Measurements from ENCODE around the gene SYNE1.
A peak's percentile ranks its signal among the peaks of the same experiment; 100 is the strongest.

SYNE1 gene

DNA sequence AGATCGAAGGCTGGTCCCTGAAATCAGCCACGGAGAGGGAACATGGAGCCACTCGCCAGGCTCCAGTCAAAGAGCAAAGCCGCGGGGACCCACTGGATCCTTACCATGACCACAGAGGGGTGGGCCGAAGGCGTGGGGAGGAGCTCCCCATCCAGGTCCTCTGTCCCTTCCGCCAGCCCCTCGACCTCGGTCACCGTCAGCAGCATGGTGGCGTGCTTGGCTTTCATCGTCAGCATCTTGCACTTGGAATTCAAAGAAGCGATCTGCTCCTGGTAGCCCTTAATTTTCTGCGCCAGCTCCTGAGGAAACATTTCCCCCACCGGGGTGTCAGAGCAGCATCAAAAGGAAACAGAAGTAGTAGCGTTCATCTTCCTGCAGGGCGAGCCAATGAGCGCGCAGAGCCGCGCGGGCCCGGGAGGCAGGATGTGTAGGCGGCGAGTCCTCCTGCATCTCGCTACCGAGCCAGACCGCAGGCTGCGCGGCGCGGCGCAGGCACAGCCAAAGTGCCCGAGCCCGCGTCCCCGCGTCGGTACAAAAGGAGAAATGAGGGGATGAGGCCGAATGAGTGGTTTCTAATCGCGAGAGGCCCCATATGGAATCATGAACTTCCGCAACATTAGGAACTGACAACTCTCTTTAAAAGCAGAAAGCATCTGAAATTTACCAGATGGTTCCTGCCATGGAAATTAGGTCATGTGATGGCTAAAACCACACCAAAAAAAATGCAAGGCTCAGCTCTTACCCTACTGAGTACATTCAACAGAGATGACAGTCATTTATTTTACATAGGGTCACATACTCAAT is 335.2 kb downstream of the SYNE1 start:
- H3K4me3 ChIP-seq (ENCODE audit: low read depth, low read length), result peak overlapping the region; percentile 66
- DNase-seq (ENCODE audit: low read depth), result peak; percentile 76

DNA sequence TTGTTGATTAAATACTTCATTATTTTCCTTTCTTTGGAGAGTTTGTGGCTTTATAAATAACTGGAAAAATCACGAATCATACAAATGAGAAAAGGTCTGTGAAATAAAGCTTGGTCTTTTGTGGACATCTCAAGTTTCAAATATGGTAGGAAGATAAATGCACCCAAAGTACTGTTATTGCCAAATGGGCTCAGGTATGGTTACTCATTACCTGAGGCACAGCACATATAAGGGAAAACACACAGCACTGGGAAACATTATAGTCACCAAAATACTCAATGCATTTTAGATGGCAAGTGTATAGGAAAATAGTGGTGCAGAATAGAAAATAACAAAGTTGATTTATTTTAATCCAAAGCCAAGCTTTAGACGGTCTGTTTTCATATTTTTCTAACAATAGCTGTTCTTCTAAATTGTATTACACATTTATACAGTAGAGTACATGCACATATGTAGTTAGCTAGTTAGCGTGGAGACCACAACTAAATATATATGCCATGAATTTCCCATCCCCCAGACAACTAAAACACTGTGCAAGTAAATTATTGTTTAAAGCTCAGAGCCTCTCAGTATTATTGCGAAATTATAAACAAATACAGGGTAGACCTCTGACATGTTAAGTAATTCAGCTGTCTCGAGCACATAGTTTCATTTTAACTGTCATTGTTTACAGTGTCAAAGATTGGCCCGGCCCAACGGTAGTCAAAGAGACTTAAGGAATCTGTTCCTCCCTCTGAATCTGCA is 336.0 kb downstream of the SYNE1 start:
- no peak for DNase-seq (ENCODE audit: low read depth)
- H3K4me3 ChIP-seq (ENCODE audit: low read depth, low read length), result peak overlapping the region; percentile 66

DNA sequence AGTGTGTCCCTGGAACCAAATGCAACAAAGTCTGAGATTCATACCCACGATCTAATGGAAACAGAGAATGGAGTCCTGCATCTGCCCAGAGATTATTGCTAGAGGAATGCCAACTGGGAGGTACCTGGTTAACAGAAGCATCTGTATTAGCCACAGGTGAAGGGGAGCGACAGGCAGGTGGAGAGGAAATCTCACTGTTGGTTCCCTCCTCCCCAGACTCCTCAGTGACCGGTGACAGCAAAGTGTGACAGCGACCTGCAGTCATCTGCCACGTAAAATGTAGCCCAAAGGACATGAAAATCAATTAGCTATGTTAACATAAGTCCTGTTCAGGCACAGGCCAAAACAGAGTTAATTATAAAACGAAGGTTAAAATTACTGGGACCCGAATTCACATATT is 336.6 kb downstream of the SYNE1 start:
- no peak overlapping the region for H3K4me3 ChIP-seq (ENCODE audit: low read depth, low read length)
- no peak for DNase-seq (ENCODE audit: low read depth)

DNA sequence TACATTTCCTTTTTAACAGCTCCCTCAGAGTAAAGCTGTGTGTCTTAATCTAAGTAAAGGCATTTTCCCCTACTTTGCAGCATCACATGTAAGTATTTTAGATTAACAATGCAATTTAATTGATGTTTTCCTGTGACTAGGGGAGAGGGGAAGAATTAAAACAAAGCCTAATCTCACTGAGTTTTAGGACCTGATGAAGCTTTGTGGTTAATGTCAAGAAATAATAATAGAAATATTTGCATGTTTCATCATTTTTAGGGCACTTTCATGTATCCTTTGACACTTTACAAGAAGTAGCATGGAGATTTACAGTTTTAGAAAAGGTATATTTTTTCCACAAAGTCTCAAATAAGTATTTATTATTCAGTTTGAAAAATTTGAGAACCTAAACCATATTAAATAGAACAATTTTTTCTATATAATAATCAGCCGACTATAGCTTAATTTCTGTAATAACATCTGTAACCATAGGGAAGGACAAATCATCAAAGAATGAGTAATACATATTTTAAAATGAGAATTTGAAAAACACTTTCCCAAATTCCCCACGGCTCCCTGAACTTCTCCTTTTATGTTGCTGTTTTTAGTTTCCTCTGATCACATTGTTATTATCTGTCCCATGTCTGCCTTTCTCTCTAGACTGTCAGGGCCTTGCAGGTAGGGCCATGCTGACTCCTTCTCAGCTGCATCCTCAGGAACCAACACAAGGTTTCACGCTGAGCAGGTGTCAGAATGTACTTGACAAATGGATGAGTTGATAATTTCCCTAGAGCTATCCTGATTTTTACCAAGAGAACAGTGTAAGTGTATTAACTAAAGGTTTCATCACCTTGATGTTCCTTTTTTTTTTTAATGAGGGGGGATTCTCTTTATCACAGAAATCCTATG is 338.1 kb downstream of the SYNE1 start:
- H3K4me3 ChIP-seq (ENCODE audit: low read depth, low read length), result no peak overlapping the region
- DNase-seq (ENCODE audit: low read depth), result no peak

DNA sequence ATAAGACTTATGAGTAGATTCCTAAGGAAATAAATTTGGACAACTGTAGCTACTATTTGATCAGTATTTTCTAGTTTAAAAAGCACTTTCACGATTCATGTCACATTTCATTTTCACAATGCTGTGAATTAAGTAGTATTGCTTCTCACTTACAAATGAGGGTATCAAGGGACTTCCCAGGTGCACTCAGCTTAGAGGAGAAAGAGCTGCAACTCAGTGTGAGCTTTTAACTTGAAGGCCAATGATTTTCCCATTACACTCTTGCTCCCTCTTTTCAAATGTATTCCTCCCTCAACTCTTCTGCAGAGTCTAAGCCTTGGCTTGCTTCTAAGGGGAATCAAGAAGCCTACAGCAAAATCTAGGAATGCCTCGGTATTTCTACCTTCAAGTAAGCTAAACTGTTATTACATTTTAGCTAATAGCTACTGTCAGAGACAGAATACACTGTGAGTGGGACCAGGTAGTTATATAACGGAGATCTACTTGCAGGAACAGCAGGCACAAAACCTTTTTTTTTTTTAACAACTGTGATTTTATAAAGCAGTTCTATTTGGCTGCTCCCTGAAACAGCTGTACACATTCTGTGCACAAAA is 339.0 kb downstream of the SYNE1 start:
- H3K4me3 ChIP-seq (ENCODE audit: low read depth, low read length), result no peak overlapping the region

DNA sequence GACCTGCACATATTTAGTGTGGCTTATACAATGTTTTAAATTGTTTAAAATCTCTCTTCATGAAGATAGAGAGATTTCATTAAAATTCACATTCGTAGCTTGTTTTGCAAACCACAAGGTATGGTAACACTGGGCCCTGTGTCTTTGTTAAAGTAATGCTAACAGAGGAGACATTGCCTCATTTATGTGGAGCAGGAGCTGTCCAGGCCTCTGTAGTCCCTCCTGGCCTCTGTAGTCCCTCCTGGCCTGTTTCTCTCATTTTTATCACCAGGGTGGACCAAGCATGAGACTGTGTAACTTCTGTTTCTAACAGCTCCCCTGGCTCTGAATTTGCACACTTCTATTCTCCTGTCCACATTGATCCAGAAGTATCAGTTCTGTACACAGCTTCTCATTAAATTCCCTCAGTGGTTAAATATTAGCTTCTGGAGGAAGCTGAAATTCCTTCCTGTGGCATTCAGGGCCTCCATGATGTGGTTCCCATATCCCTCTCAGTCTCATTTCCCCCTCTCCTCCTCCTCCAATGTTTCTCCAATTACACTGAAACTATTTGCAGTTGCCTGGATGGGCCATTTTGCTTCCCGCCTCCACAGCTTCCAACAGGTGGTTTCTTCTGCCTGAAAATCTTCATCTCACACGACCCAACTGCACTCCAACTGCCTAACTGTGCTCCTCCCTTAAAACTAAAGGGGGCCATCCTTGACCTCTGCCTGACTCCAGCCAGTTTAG is 340.4 kb downstream of the SYNE1 start:
- DNase-seq (ENCODE audit: low read depth), result no peak
- no peak overlapping the region for H3K4me3 ChIP-seq (ENCODE audit: low read depth, low read length)

More for the DNA sequence above, 339.0 kb downstream of the SYNE1 start:
- no peak for DNase-seq (ENCODE audit: low read depth)

DNA sequence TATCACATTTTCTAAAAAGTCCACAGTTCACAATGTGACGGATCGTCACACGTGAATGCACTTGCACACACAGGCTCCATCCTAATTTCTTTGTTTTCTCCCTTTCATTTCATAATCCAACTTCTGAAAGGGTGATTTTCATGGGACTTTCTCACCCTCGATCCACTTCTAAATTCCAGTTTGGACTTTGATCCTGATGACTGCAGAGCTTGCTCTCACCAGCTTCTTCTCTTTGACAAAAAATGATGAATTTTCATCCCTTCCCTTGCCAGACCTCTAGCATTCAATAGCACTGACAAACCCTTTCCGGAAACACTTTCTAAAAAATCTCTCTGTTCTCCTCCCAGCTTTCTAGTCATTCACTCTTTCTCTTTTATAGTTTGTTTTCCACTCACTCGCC is 341.2 kb downstream of the SYNE1 start:
- no peak overlapping the region for H3K4me3 ChIP-seq (ENCODE audit: low read depth, low read length)
- no peak for DNase-seq (ENCODE audit: low read depth)

DNA sequence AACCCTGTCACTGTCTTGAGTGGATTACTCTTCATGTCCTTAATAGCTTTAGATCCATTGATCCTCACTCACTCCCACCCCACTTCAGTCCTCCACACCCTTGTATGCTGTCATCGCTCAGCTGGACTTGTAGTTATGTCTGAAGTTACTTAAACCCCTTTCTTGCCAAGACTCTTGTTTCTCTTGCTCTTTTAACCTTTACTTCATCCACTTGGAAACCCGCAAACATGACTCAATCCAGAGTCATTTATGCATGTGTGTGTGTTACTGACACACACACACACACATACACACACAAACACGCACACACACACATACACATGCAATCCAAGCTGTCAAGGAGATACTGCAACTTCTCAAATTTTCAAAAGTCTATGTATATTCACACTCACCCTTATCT is 341.8 kb downstream of the SYNE1 start:
- no peak overlapping the region for H3K4me3 ChIP-seq (ENCODE audit: low read depth, low read length)
- peak; percentile 97 for DNase-seq (ENCODE audit: low read depth)

DNA sequence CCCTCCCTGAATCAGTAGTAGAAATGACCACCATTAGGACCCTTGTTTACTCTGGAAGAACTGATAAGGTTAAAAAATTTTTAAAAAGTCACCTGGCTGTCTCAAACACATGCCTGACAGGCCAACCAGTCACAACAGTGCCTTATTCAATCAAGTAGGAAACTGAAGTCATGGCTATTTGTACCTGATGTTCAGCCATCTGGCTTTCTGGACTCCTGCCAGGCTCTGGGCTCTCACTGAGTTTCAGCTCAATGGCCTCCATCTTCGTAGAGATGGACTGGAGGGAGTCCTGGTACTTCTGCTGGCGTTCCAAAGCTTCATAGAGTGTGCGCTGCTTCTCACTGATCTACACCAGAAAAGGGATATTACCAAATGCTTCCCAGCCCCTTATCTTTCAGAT is 343.8 kb downstream of the SYNE1 start:
- DNase-seq (ENCODE audit: low read depth), result no peak
- H3K4me3 ChIP-seq (ENCODE audit: low read depth, low read length), result no peak overlapping the region

DNA sequence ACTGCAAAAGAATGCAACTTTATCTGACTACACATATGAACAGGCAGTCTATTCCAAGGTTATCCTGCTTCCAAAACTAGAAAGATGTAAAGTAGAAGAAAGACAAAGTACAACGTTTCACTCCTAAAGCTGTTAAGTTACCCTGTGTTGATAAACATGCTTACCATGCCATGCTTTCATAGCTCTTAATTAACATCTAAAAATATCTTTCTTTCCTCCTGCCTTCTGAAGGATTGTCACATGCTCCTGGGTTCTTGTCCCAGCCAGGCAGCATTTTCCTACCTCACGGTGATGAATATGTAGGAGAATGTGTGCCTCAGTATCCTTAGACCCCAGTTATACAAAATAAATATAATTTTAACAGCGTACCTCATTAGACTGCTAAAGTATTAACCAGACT is 344.6 kb downstream of the SYNE1 start:
- DNase-seq (ENCODE audit: low read depth), result no peak

DNA sequence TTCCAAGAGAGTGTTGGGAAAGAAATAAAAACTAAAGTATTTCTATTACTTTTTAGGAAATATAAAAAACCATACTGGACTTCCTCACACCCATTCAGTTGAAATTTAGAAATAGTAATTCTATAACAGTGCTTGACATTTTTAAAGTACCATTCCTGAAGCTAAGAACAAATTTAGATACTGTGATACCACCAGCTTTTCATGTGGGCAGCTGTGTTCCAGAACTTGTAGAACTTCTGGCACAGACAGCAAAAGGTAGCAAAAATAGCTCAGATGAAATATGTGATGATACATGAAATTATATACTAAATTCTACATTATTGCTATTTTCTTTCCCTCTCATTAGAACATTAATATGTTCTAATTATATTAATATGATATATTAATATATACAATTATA is 346.5 kb downstream of the SYNE1 start:
- no peak for DNase-seq (ENCODE audit: low read depth)
- no peak overlapping the region for H3K4me3 ChIP-seq (ENCODE audit: low read depth, low read length)

More for the DNA sequence above, 344.6 kb downstream of the SYNE1 start:
- no peak overlapping the region for H3K4me3 ChIP-seq (ENCODE audit: low read depth, low read length)

DNA sequence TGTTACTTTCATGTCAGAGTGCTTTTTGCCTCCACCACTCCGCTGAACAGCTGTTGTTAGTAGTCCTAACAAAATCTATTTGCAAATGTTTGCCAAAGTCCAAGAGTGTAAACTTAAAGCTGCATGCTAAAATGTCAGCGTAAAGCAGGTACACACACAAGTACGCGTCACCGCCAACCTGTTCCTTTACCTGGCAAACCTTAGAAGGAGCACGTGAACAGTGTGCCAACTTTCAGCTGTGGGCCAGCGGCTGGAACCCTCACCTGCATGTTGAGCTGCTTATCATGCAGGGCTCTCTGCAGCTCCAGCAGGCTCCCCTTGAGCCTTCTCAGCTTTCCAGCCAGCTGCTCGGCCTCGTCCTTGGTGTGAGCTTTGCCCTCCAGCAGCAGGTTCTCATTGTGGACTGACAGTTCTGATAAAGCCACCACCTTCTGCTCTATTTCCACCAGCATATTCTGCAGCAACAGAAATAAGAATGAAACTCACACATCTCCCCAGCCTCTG is 359.3 kb downstream of the SYNE1 start:
- H3K4me3 ChIP-seq (ENCODE audit: low read depth, low read length), result no peak overlapping the region

DNA sequence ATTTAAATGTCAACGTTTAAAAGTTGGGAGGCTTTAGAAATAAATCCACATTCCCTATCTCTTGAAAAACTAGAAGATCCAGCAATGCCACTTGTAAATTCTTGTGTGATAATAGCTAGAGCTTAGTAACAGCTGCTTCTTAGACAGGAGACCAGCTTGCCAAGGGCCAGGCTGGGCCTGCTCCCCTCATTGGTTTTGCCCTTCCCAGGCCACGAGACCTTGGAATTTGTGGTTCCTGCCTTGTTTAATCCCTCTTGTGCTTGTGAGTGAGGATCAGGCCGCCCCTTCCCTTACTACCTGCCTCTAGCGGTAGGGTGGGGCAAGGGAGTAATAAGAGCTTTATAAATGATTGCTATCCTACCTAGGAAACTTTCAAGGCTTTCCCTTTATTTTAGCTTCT is 363.5 kb downstream of the SYNE1 start:
- H3K4me3 ChIP-seq (ENCODE audit: low read depth, low read length), result no peak overlapping the region
- DNase-seq (ENCODE audit: low read depth), result no peak

More for the DNA sequence above, 359.3 kb downstream of the SYNE1 start:
- no peak for DNase-seq (ENCODE audit: low read depth)

DNA sequence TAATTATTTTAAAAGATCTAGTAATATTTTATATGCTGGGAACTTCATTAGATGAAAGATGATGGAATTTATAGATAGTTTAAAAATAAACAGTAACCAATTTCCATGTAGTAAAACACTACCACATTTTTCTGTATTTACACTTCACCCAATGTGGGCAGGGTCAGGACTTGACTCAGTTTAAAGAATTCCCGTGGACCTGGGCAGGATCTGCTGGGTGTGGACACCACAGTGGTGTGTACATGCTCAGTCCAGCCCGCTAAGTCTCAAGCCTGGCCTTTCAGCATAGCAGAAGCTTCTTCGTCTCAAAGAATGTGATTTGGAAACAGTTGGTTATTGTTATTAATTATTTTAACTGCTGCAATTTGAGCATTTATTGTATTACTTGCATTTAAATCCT is 364.2 kb downstream of the SYNE1 start:
- H3K4me3 ChIP-seq (ENCODE audit: low read depth, low read length), result no peak overlapping the region
- no peak for DNase-seq (ENCODE audit: low read depth)

DNA sequence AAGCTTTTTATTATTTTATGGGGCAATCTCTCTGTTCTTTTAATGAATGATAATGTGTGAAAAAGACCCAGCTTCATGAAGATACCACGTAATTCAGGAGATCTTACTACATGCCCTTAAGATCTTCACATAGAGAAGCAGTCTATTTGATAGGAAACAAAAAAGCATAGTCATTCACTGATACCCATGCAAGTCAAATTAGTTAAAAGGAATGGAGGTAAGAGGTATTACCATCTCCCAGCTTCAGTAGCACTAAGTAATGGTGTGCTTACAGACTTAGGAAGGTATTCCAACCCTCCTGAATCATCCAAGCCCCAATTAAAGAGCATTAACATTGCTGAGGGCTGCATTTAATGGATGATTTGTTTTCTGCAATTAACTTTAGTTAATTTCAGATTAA is 364.7 kb downstream of the SYNE1 start:
- no peak for DNase-seq (ENCODE audit: low read depth)
- no peak overlapping the region for H3K4me3 ChIP-seq (ENCODE audit: low read depth, low read length)

DNA sequence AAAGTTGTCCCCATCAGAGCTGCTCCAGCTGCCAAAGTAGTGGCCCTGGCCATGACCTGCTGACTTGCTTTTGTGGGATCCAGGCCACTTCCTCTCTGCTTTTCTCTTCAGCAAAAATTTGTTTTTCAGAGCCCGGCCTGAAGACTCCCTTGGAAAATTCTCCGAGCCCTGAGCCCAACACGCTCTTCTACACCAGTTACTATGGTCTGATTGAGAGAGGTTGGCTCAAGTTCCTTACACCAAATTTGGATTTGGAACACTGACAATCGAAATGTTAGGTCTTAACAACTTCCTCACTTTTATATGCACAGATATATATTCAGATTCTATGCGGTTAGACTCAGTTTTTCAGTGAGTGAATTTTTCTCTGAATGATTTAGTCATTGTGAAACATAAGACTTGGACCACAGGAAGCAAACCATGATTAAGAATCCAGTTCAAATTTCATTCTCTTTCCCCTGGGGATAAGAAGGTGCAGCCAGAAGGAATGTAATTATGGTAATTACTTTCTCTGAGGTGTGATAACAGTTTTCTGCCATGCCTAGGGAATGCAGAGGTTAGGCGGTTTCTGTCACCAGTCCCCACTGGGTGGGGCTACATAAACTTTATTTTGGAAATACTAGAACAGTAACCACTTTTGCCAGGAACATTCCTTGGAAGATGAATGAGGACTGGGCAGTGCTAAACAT is 365.2 kb downstream of the SYNE1 start:
- H3K4me3 ChIP-seq (ENCODE audit: low read depth, low read length), result no peak overlapping the region
- no peak for DNase-seq (ENCODE audit: low read depth)

DNA sequence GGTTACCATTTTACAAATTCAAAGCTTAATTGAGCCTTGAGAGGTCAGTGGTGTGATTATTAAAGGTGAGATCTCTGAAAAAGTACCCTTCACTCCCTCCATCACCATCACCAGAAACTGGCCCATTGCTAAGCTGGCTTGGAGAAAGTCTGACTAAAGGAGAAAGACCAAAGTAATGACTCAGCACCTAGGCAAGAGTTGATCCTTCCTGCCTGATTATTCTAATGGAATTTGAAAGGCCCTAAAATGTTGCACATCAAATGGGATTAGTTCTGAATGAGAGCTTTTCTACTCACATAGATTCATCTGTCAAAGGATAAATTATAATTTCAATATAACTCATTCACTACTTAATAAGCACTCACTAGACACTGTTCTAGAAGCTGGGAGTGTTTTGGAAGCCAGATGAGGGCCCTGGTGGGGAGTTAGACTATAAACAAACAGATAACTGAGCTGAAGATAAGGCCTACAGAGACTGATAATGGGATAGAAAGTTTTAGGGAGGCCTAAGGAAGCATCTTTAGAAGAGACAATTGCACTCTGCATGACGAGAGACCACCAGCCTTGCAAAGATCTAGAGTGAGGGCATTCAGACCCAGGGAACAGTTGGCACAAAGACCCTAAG is 366.7 kb downstream of the SYNE1 start:
- DNase-seq (ENCODE audit: low read depth), result no peak
- no peak overlapping the region for H3K4me3 ChIP-seq (ENCODE audit: low read depth, low read length)
